T-helper 1 cell treated with Interleukin-12 subunit alpha and Interleukin-12 subunit beta and Interleukin-4 antibody, amounts not matched to agents 30 ng/mL and 1 ng/mL, for 36 hours (primary cell): ENCODE data around the gene ZDHHC14. TPM values are rescaled to one million over a fixed set of nuclear protein-coding genes. Genes with fewer than 3 reads are reported as not detected.

ENCODE experiments used
- intact Hi-C: fragments of 100-400 bp; cut with micrococcal nuclease; formaldehyde crosslinking; loops from one replicate; pipeline ENCODE4 v1.15.1; 2024
- total RNA-seq: library from RNA; stranded (reverse); gene quantifications from 2 replicates; pipeline ENCODE4 v1.2.3, GENCODE V29; 2022

ZDHHC14 gene
- total RNA-seq, 1 donor from 2014 or later = 18.3 TPM

DNA sequence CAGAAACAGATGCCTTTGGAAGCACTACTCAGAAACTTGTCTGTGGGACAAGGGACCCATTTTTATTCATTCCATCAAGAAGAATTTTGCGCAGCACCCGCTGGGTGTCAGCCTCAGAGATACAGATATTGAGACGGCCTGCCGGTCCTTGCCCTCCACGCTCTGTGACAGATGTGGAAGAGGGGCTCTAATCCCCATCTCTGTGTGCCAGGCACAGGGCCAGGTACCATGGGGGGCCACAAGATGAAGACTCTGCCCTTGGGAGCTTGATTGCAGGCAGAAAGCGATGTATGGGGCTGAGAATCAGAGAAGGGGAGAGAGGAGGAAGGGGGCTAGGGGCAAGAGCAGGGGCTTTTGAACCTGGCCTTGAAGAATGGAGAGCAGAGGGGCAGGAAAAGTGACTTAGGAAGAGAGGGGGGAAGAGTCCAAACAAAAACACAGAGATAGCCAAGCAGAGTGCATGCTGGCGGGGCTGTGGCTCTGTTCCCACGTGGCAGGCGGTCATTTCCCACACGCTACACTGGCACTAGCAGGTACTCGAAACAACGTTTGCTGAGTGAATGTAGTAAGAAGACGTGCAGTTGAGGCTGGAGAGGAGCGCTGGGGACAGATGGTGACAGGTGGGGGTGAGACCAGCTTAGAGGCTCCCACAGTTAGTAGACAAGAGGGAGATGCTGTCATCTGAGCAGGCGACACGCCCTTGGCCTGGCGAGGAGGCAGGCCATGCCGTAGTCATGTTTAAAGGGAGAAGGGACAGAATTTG, 271.8 kb downstream of the ZDHHC14 start:
- intact Hi-C loops = no loop called here

DNA sequence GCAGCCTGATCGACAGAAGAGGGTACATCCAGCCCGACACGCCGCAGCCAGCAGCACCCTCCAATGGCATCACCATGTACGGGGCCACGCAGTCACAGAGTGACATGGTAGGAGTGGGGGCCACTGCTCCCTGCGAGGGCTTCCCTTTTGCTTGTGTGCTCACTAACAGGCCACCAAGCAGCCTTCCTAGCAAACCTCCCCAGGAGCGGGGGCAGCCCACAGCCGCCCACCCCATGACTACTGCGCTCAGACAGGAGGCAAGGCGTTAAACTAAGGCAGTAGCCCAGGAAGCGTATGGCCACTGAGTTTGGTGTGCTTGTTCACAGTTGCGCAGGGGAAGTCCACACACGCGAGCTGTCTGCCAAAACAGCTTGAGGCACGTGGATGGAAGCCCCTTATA, 272.5 kb downstream of the ZDHHC14 start:
- intact Hi-C loops = no loop called here

- intact Hi-C loops = no loop called here
Measured at GRCh38 chr6:157655139-157655538, 274.1 kb downstream of the ZDHHC14 start.

- intact Hi-C loops = no loop called here
Measured at GRCh38 chr6:157656437-157656997, 275.5 kb downstream of the ZDHHC14 start.

GRCh38 chr6:157657754-157658153, 276.8 kb downstream of the ZDHHC14 start:
- intact Hi-C loops = no loop called here

- intact Hi-C loops = no loop called here
Measured at GRCh38 chr6:157658301-157658700, 277.3 kb downstream of the ZDHHC14 start.

DNA sequence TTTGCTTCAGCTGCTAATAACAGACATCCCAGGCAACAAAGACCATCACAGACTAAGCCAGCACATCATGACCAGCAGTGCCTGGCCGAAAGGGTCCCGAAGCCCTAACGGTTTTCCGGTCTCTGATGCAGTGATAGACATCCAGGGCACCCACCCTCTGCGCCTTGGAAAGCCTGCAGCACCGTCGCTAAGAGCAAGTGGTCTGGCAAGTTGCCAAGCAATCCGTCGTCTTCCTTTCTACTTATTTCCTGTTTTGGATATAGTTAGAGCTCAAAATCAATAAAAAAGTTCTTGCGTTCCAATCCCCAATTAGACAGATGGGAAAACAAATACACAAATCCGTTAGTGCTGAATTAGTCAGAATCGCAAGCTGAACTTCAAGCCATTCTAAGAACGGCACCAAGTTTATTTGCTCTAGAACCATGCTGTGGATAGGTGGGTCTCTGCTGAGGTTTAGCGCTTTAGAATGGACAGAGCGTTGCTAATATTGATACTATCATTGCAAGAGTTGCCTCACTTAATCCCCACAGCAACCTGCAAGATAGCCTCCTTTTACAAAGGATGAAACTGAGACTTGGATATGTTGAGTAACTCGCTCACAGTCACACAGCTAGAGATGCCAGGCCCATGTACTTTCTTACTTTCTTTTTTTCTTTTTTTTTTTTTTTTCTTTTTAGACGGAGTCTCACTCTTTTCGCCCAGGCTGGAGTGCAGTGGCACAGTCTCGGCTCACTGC, 278.7 kb downstream of the ZDHHC14 start:
- intact Hi-C loops = no loop called here

DNA sequence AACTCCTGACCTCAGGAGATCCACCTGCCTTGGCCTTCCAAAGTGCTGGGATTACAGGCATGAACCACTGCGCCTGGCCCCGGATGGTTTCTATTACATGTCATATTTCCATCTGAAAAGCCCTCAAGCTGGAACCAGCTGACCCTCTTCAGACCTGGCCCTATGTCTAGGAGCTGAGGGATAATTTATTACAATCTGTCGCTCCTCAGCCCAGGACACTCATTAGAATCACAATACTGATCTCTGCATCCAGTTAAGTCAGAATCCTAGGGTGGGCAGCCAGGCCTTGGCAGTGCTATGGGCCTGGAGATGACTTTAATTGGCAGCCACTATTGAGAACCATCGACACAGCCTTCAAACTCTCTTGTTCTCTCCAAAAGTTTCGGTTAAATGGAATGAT, 279.4 kb downstream of the ZDHHC14 start:
- intact Hi-C loops = no loop called here

GRCh38 chr6:157661652-157662051, 280.7 kb downstream of the ZDHHC14 start:
- intact Hi-C loops = no loop called here

GRCh38 chr6:157663261-157663660, 282.3 kb downstream of the ZDHHC14 start:
- intact Hi-C loops = no loop called here

- intact Hi-C loops = no loop called here
Measured at GRCh38 chr6:157665180-157665579, 284.2 kb downstream of the ZDHHC14 start.

DNA sequence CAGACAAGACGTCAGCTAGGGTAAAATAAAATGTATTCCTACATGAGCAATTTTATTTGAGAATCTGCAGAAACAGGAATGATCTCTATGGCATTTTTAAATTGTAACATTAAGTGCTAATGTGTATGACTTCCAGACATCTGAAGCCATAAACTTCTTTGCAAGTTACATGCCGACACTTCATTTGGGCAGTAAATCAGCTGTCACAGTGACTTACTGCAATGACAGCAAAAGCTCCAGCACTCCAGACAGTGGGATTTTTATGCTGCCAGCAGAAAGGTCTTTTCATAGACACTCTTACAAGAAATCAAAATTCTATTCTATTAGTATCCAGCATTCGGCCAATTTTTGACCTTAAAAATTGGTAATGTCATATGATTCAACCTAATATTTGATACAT, 285.7 kb downstream of the ZDHHC14 start:
- intact Hi-C loops = loop anchor here (1.0 to 2.0 kb wide), 9 partner anchors 70 to 406 kb away; partner anchors contain the start of gene TMEM242

DNA sequence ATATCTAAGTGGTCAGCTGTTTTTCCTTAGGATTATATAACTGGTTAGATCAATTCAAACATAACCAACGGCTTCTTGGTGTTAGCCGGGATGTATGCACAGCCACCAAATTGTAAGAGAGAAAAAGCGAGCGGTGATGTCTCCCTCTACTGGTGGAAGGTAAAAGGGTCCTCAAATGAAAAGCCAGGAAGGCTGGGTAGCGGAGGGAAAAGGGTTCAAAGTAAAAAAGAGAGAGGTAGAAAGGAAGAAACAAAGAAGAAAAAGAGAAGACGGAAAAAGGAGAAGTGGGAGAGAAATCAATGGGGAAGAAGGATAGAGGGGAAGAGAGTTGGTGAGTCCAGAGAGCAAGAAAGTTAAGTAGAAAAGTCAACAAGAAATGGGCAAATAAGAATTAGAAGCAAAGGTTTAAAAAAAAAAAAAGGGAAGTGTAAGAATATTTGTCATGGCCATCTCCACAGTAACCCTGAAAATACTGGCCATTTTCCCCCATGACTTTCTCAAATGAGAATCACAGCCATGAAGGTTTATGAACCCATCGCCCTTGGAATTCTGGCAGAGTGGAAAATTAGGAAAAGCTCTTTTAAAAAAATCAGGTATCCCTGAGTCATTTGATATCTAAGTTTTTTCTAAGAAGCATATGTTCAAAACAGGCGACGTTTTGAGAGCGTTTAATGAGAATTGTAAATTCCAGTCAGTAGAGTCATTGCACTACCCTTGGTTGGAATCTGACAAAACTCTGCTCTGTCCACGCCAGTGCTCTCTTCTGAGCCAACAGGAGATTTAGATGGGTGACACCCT, 286.4 kb downstream of the ZDHHC14 start:
- intact Hi-C loops = loop anchor here (1.0 to 2.0 kb wide), 10 partner anchors 71 to 405 kb away; partner anchors contain the start of gene TMEM242

- intact Hi-C loops = loop anchor here (2.0 kb wide), 1 partner anchor 205 kb away; no protein-coding TSS in a partner anchor
Measured at GRCh38 chr6:157668009-157668401, 287.0 kb downstream of the ZDHHC14 start.

GRCh38 chr6:157668713-157669112, 287.7 kb downstream of the ZDHHC14 start:
- intact Hi-C loops = loop anchor here (2.0 kb wide), 1 partner anchor 204 kb away; no protein-coding TSS in a partner anchor

DNA sequence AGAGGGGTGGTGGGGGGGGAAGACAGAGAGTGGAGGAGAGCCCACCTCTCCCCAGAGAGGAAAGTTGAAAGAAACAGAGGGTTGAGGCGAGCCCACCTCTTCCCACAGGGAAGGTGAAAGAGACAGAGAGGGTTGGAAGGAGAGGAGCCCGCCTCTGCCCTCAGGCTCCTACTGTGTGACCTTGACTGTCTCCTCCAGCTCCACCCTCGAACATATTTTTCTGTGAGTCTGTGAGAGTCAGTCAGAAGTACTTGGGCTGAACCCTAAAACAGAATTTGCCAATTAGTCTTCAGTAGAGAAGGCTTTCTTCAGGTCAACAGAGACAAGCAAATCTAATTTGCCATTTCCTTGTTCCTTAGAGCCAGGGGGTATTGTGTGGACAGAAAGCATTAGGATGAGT, 288.3 kb downstream of the ZDHHC14 start:
- intact Hi-C loops = loop anchor here (2.0 kb wide), 1 partner anchor 203 kb away; no protein-coding TSS in a partner anchor

GRCh38 chr6:157669747-157670216, 288.8 kb downstream of the ZDHHC14 start:
- intact Hi-C loops = loop anchor here (2.0 kb wide), 1 partner anchor 203 kb away; no protein-coding TSS in a partner anchor

- intact Hi-C loops = no loop called here
Measured at GRCh38 chr6:157670466-157671186, 289.6 kb downstream of the ZDHHC14 start.

GRCh38 chr6:157672726-157673412, 291.9 kb downstream of the ZDHHC14 start:
- intact Hi-C loops = no loop called here

- intact Hi-C loops = no loop called here
Measured at GRCh38 chr6:157673596-157673995, 292.6 kb downstream of the ZDHHC14 start.
